ENCODE measurements around the gene OR4M1.
"Not testable (repeated sequence)": the region's sequence is repeated elsewhere in the genome, so short reads cannot be mapped to it uniquely, and the experiment has no call there.

Gene OR4M1

DNA sequence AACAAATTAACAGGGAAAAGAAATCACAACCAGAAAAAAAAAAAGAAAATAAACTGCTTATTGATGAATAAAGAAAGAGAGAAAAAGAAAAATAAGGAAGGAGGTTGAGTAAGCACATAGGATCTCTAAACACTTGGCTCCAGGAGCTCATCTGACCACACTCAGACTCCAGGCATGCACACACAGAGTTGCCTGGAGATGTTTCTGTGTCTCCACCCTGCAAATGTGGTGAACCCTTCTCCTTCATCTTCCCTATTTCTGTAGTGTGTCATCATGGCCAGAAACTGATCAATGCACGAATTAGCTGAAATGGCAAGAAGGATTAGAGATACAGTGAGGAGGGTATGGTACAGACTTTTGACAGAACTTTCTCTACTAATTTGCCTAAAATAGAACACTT, 50.5 kb downstream of the OR4M1 start:
- DNase-seq, result no peak

DNA sequence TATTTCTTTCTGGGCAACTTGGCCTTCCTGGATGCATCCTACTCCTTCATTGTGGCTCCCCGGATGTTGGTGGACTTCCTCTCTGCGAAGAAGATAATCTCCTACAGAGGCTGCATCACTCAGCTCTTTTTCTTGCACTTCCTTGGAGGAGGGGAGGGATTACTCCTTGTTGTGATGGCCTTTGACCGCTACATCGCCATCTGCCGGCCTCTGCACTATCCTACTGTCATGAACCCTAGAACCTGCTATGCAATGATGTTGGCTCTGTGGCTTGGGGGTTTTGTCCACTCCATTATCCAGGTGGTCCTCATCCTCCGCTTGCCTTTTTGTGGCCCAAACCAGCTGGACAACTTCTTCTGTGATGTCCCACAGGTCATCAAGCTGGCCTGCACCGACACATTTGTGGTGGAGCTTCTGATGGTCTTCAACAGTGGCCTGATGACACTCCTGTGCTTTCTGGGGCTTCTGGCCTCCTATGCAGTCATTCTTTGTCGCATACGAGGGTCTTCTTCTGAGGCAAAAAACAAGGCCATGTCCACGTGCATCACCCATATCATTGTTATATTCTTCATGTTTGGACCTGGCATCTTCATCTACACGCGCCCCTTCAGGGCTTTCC, 54.4 kb downstream of the OR4M1 start:
- not testable (repeated sequence) for DNase-seq

DNA sequence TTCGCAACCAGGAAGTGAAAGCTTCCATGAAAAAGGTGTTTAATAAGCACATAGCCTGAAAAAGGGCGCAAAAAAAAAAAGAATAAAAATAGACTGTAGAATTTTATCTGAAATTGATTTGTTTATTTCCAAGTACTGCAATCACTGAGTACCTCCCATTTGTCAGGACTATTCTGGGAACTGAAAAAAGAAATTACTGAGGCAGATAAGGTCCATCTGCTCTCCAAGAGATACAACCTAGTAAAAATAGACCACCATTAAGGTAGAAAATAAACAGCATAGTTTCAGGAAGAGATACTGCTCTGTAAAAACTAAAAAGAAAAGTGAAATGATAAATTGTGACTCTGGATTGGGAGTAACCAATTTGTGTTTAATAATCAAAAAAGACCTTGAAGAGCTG, 55.0 kb downstream of the OR4M1 start:
- no peak for DNase-seq

All from NCI-H187 (cell line).